IPS-15b (cell line): ENCODE measurements around the gene PEPD.

ENCODE experiments used
- H3K27me3 ChIP-seq: one replicate; pipeline ENCODE4 v1.6.1; 2013; ENCODE audit warnings: low read length; ENCODE audit not compliant: control insufficient read depth, insufficient read depth
- H3K36me3 ChIP-seq: one replicate; pipeline ENCODE4 v1.6.1; 2013; ENCODE audit warnings: low read length; ENCODE audit not compliant: control insufficient read depth, insufficient read depth
- H3K4me1 ChIP-seq: one replicate; pipeline ENCODE4 v1.6.1; 2013; ENCODE audit warnings: mild to moderate bottlenecking, low read length; ENCODE audit not compliant: control insufficient read depth, insufficient read depth
- H3K4me3 ChIP-seq: one replicate; pipeline ENCODE4 v1.5.1; 2013; ENCODE audit warnings: low read depth, low read length
- H3K9ac ChIP-seq: one replicate; pipeline ENCODE4 v1.6.1; 2013; ENCODE audit warnings: low read depth, mild to moderate bottlenecking, low read length
- H3K9me3 ChIP-seq: one replicate; pipeline ENCODE4 v1.6.1; 2013; ENCODE audit warnings: mild to moderate bottlenecking, low read length; ENCODE audit not compliant: control insufficient read depth, insufficient read depth

PEPD gene

DNA sequence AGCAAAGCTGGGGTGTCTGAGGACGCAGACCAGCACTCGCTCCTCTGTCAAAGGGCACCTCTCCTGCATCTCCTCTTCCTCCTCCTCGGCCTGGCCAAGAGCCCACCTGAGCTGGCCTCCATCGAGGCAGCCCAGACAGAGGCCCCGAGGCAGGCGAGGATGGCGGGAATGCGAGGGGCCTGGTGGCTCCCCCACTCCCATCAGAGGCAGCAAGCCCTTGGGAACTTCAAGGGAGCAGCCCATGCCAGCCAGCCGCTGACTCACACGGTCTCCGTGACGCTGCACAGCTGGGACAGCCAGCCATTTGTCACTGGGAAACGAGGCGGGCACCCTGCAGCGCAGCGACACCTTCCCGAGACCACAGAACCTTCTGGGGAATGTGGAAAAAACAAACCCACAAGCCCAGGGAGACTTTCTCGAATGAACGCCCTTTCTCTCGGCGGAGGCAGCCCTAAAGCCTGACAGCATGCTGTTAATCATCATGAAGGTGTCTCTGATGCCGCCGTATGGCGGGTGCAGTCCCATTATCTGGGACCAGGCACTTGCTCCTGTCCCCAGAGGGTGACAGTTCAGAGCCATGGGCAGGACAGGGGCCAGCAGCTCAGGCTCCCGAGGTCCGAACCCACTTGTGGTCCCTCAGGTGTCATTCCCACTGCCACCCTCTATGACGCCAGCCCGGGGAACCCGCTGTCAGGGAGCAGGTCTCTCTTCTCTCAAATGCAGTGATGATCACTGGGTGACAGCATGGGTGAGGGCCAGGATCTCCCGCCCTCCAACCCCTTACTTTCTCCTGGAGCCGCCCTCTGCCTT, 53.0 kb downstream of the PEPD start:
- Histone ChIP-seq H3K4me1 (no peaks in the 10 kb centered on the region), H3K27me3 (no peaks in the 10 kb centered on the region), H3K4me3 (no peak overlapping the region), H3K9ac (no peak overlapping the region), H3K9me3 (no peaks in the 10 kb centered on the region), H3K36me3 (peaks cover 5% of the 10 kb centered on the region)

GRCh38 chr19:33467851-33468250, 53.7 kb downstream of the PEPD start:
- Histone ChIP-seq H3K27me3 (no peaks in the 10 kb centered on the region), H3K36me3 (peaks cover 6% of the 10 kb centered on the region), H3K4me1 (no peaks in the 10 kb centered on the region), H3K9me3 (no peaks in the 10 kb centered on the region), H3K4me3 (no peak overlapping the region), H3K9ac (no peak overlapping the region)

- Histone ChIP-seq H3K4me3 (no peak overlapping the region), H3K36me3 (peaks cover 11% of the 10 kb centered on the region), H3K27me3 (no peaks in the 10 kb centered on the region), H3K9ac (no peak overlapping the region), H3K9me3 (no peaks in the 10 kb centered on the region), H3K4me1 (no peaks in the 10 kb centered on the region)
Observed at GRCh38 chr19:33465834-33466233, 55.8 kb downstream of the PEPD start.

GRCh38 chr19:33465371-33465770, 56.2 kb downstream of the PEPD start:
- no peaks in the 10 kb centered on the region for H3K4me1 ChIP-seq
- H3K36me3 ChIP-seq, result peaks cover 11% of the 10 kb centered on the region
- H3K9me3 ChIP-seq, result no peaks in the 10 kb centered on the region
- H3K27me3 ChIP-seq, result no peaks in the 10 kb centered on the region
- no peak overlapping the region for H3K4me3 ChIP-seq
- H3K9ac ChIP-seq, result no peak overlapping the region

DNA sequence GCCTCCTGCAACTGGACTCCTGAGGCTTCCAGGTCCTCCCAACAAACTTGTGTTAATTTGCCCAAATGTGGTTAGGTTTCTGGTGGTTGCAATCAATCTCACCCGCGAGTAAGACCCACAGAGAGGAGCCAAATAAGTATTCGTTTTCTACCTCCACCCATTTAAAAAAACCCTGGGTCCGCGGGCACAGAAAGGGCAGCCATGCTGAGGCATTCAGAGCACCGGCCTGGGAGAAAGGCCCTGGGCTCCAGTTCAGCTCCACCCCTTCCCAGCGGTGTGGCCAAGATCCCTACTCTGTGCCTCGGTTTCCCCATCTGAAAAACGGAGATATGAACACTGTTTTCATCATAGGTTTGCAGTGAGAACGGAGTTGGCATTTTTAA, 56.9 kb downstream of the PEPD start:
- H3K9ac ChIP-seq, result no peak overlapping the region

DNA sequence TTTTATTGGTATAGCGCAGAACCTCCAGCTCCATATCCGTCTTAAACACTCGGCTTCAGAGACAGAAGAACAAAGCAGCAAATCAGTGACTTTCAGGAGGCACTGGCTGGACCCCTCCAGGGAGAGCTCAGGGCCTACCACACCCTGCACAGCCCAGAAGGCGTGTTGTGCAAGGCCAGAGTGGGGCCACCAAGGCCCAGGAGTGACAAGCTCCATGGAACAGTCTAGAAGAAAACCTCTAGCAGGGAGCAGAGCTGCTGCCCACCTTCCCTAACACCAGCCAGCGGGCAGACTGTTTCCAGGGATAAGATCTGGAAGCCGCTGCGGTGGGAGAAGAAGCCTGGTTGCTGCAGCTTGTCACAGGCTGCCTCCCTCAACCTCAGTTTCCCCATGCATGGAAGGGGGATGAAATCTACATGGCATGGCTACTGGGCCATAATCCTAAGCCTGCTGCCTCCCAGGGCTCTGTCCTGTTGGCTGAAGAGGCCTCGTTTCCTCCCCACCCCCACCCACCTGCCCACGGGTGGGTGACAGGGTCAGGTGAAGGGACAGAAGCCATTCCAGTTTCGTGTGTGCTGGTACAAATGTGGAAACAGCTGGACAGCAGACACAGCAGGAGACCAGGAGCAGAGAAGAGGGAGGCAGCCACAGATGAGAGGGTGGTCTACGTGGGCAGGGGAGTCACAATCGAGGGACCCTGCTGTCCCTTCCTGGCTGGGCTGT, 57.4 kb downstream of the PEPD start:
- no peaks in the 10 kb centered on the region for H3K4me1 ChIP-seq
- no peaks in the 10 kb centered on the region for H3K27me3 ChIP-seq
- H3K9me3 ChIP-seq, result no peaks in the 10 kb centered on the region
- no peak overlapping the region for H3K9ac ChIP-seq
- H3K36me3 ChIP-seq, result peaks cover 11% of the 10 kb centered on the region
- H3K4me3 ChIP-seq, result no peak overlapping the region

More for the DNA sequence above, 56.9 kb downstream of the PEPD start:
- H3K9me3 ChIP-seq, result no peaks in the 10 kb centered on the region
- peaks cover 11% of the 10 kb centered on the region for H3K36me3 ChIP-seq
- no peak overlapping the region for H3K4me3 ChIP-seq
- no peaks in the 10 kb centered on the region for H3K4me1 ChIP-seq
- H3K27me3 ChIP-seq, result no peaks in the 10 kb centered on the region

DNA sequence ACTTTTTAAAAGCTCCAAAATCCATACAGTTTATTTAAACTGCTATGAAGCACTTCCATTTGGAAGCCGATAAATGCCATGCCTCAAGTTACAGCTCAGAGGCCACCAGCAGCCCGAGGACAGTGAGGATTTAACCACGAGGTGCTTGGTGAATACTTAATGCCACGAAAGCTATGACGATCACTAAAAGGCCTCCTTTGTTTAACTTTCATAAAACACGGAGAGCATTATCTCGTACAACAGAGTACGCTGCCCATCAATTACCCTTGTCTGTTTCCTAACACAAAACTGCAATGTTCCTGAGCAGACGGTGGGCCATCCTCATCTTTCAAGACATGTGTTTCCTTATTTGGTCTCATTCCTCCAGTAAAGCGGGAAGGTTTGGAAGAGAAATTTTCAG, 58.4 kb downstream of the PEPD start:
- H3K4me3 ChIP-seq, result no peak overlapping the region
- no peaks in the 10 kb centered on the region for H3K4me1 ChIP-seq
- no peaks in the 10 kb centered on the region for H3K27me3 ChIP-seq
- no peaks in the 10 kb centered on the region for H3K9me3 ChIP-seq
- H3K36me3 ChIP-seq, result peaks cover 11% of the 10 kb centered on the region
- no peak overlapping the region for H3K9ac ChIP-seq

GRCh38 chr19:33462112-33462791, 59.3 kb downstream of the PEPD start:
- Histone ChIP-seq H3K4me1 (no peaks in the 10 kb centered on the region), H3K9me3 (no peaks in the 10 kb centered on the region), H3K36me3 (peaks cover 11% of the 10 kb centered on the region), H3K27me3 (no peaks in the 10 kb centered on the region), H3K4me3 (no peak overlapping the region), H3K9ac (no peak overlapping the region)

GRCh38 chr19:33461256-33462111, 60.1 kb downstream of the PEPD start:
- Histone ChIP-seq H3K9me3 (no peaks in the 10 kb centered on the region), H3K4me3 (no peak overlapping the region), H3K36me3 (peaks cover 11% of the 10 kb centered on the region), H3K27me3 (no peaks in the 10 kb centered on the region), H3K9ac (no peak overlapping the region), H3K4me1 (no peaks in the 10 kb centered on the region)

- H3K4me1 ChIP-seq, result no peaks in the 10 kb centered on the region
- no peak overlapping the region for H3K9ac ChIP-seq
- peaks cover 11% of the 10 kb centered on the region for H3K36me3 ChIP-seq
- H3K9me3 ChIP-seq, result no peaks in the 10 kb centered on the region
- H3K4me3 ChIP-seq, result no peak overlapping the region
- H3K27me3 ChIP-seq, result no peaks in the 10 kb centered on the region
Observed at GRCh38 chr19:33460221-33460908, 61.2 kb downstream of the PEPD start.
